NCI-H2107 (cell line): Measurements from ENCODE around the gene COX7A2.

Experiments used
- DNase-seq: peaks from one replicate; lab custom pipeline; 2025; lab: John Stamatoyannopoulos, UW

The COX7A2 gene

GRCh38 chr6:75199889-75200288 is 43.7 kb downstream of the COX7A2 start:
- no peak for DNase-seq

GRCh38 chr6:75196081-75196687 is 47.4 kb downstream of the COX7A2 start:
- no peak for DNase-seq

GRCh38 chr6:75188221-75188925 is 55.2 kb downstream of the COX7A2 start:
- no peak for DNase-seq
